IPS-15b (cell line): ENCODE results near the gene OR10P1.
"Not testable (repeated sequence)": the region's sequence is repeated elsewhere in the genome, so short reads cannot be mapped to it uniquely, and the experiment has no call there.

Experiments used
- H3K27me3 ChIP-seq: one replicate; pipeline ENCODE4 v1.6.1; 2013; ENCODE audit warnings: low read length; ENCODE audit not compliant: control insufficient read depth, insufficient read depth
- H3K36me3 ChIP-seq: one replicate; pipeline ENCODE4 v1.6.1; 2013; ENCODE audit warnings: low read length; ENCODE audit not compliant: control insufficient read depth, insufficient read depth
- H3K4me1 ChIP-seq: one replicate; pipeline ENCODE4 v1.6.1; 2013; ENCODE audit warnings: mild to moderate bottlenecking, low read length; ENCODE audit not compliant: control insufficient read depth, insufficient read depth
- H3K4me3 ChIP-seq: one replicate; pipeline ENCODE4 v1.5.1; 2013; ENCODE audit warnings: low read depth, low read length
- H3K9ac ChIP-seq: one replicate; pipeline ENCODE4 v1.6.1; 2013; ENCODE audit warnings: low read depth, mild to moderate bottlenecking, low read length
- H3K9me3 ChIP-seq: one replicate; pipeline ENCODE4 v1.6.1; 2013; ENCODE audit warnings: mild to moderate bottlenecking, low read length; ENCODE audit not compliant: control insufficient read depth, insufficient read depth

Gene OR10P1

DNA sequence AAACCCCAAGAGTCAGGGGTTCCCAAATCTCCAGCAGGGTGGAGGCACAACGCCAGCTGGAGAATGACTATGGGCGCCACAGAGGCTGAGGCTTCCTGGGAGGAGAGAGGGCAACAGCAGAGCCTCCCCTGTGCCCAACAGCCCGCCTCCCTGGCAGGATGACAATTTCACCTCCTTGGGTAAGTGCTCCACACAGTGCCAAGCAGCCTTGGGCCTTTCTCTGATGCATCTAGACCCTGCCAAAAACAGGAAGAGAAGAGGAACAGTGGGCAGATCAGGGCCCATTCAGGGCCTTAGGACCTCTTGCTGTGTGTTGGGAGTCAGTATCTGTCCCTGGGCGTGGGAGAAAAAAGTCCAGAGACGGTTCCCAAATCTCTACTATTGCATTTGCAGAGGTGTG, 5.0 kb upstream of the OR10P1 start:
- no peak overlapping the region for H3K9ac ChIP-seq
- H3K27me3 ChIP-seq: no peaks in the 10 kb centered on the region
- no peaks in the 10 kb centered on the region for H3K36me3 ChIP-seq
- no peak overlapping the region for H3K4me3 ChIP-seq
- no peaks in the 10 kb centered on the region for H3K4me1 ChIP-seq
- no peaks in the 10 kb centered on the region for H3K9me3 ChIP-seq

DNA sequence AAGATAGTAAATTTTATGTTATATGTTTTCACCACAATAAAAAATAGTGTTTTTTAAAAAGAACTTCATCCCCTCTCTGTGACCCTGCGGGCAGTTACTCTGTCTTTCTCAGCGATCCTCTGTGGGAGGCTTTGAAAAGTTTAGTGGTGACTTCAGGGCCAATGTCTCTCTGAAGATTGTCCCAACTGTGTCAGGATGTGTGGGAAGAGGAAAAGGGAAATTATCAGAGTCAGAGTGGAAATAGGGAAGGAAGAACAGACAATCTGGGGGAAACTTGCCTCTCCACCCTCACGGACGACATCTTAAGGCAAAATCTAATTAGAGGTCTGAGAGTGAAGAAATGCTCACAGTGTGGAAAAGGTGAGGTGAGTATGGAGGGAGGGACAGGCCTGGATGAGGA, 3.5 kb upstream of the OR10P1 start:
- no peaks in the 10 kb centered on the region for H3K27me3 ChIP-seq
- no peaks in the 10 kb centered on the region for H3K4me1 ChIP-seq
- no peak overlapping the region for H3K9ac ChIP-seq
- H3K9me3 ChIP-seq: no peaks in the 10 kb centered on the region
- H3K36me3 ChIP-seq: no peaks in the 10 kb centered on the region
- no peak overlapping the region for H3K4me3 ChIP-seq

DNA sequence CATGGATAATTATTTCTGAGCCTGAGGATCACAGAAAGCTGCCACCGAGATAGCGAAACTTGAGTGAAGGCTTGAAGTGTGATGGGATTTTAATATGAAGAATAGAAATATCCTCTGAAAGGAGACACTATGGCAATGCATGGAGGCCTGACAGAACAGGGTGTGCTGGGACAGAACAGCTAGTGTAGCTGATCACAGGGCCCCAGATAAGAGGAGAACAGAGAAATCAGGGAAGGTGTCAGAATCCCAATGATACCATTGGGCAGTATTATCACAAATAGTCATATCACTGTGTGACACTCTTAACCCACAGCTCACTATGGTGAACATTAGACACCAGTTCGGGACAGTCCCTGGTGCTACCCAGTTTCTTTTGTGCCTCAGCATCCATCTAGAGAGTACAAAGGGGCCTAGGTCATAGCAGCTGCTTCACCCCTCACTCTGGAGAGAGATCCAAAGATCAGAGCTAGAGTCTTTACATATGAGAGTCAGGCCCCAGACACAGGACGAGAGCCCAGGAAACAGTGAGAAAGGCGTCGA, 506 bp upstream of the OR10P1 start:
- H3K4me3 ChIP-seq: no peak overlapping the region
- H3K9ac ChIP-seq: no peak overlapping the region
- H3K9me3 ChIP-seq: no peaks in the 10 kb centered on the region
- H3K4me1 ChIP-seq: no peaks in the 10 kb centered on the region
- no peaks in the 10 kb centered on the region for H3K27me3 ChIP-seq
- no peaks in the 10 kb centered on the region for H3K36me3 ChIP-seq

DNA sequence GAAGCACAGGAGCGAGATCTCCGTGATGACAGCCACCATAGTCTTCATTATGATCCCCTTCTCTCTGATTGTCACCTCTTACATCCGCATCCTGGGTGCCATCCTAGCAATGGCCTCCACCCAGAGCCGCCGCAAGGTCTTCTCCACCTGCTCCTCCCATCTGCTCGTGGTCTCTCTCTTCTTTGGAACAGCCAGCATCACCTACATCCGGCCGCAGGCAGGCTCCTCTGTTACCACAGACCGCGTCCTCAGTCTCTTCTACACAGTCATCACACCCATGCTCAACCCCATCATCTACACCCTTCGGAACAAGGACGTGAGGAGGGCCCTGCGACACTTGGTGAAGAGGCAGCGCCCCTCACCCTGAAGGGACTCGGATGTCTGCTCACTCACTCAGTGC, 775 bp downstream of the OR10P1 start:
- no peaks in the 10 kb centered on the region for H3K27me3 ChIP-seq
- no peak overlapping the region for H3K4me3 ChIP-seq
- H3K9me3 ChIP-seq: no peaks in the 10 kb centered on the region
- no peaks in the 10 kb centered on the region for H3K36me3 ChIP-seq
- no peak overlapping the region for H3K9ac ChIP-seq
- no peaks in the 10 kb centered on the region for H3K4me1 ChIP-seq

DNA sequence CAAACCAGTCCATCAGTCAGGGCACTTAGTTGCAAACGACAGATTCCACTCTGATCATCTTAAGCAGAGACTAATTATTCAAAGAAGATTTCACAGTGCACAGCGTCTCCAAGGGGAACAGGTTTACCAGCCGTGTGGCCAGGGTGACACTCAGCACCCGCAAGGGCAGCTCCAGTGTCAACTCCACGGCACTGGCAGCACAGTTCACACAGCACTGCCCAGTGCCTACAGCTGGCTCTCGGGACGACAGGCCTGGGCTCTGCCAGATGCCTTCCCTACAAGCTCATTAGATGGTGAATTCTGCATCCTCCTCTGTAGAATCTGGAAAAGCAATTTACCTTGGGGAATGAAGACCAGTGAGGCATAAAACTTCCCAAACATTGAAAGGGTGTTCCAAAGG, 4.9 kb downstream of the OR10P1 start:
- H3K9ac ChIP-seq: no peak overlapping the region
- H3K4me1 ChIP-seq: peaks cover 2% of the 10 kb centered on the region
- no peaks in the 10 kb centered on the region for H3K27me3 ChIP-seq
- H3K9me3 ChIP-seq: no peaks in the 10 kb centered on the region
- H3K4me3 ChIP-seq: no peak overlapping the region
- H3K36me3 ChIP-seq: no peaks in the 10 kb centered on the region

DNA sequence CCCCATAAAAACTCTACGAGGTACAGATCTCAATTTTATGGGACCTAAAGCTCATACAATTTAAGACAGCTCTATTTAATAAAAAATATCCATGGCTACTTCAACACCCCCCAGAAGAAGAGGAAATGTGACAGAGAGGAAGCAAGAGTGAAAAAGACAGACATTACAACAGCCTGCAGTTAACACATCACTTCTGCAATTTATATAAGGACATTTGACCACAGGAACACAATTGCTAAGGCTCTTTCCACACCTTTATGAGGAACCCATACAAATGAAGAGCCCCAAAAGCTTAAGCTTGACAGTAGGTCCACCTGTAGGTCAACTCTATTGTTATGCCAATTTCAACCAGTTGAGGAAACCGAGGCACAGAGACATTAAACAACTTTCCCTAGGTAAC, 5.6 kb downstream of the OR10P1 start:
- H3K9ac ChIP-seq: no peak overlapping the region
- H3K36me3 ChIP-seq: no peaks in the 10 kb centered on the region
- no peaks in the 10 kb centered on the region for H3K27me3 ChIP-seq
- H3K4me1 ChIP-seq: peaks cover 5% of the 10 kb centered on the region
- H3K4me3 ChIP-seq: no peak overlapping the region
- no peaks in the 10 kb centered on the region for H3K9me3 ChIP-seq

DNA sequence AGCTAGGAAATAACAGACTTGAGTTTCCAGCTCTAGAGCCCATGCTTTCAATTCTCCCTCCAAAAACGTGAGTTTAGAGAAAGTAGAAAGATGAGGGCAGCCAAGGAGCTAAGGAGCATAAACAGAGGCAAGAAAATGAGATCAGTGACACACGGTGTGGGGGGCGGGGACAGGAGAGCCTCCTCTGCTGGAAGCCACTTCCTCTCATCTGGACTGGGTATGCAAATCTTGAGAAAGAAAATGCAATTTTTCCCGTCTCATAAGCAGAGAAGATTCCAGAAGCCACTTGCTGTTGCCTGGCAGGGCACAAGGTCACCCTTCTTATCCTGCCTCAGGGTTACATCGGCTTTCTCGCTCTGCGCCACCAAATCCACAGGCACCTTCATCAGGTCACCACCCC, 6.0 kb downstream of the OR10P1 start:
- H3K4me1 ChIP-seq: peaks cover 5% of the 10 kb centered on the region
- H3K9me3 ChIP-seq: no peaks in the 10 kb centered on the region
- no peaks in the 10 kb centered on the region for H3K27me3 ChIP-seq
- H3K4me3 ChIP-seq: no peak overlapping the region
- no peak overlapping the region for H3K9ac ChIP-seq
- H3K36me3 ChIP-seq: no peaks in the 10 kb centered on the region

DNA sequence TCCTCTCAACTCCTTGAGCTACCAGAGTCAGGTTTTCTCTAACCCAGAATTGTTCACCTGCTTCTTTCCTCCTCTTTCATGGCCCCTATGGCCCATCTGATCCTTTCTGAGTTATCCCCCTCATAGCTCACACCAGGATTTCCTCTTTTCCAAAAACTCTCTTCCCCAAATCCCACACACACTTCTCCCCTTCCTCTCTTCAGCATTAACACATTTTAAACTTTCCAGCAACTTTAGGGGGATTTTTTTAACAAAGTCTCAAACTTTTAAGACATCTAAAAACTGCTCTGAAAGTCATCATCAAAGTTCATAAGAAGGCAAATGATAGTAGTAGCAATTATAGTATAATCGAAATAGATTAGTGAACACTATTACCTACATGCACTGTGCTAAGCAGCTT, 7.9 kb downstream of the OR10P1 start:
- no peak overlapping the region for H3K4me3 ChIP-seq
- no peak overlapping the region for H3K9ac ChIP-seq
- peaks cover 3% of the 10 kb centered on the region for H3K9me3 ChIP-seq
- peaks cover 5% of the 10 kb centered on the region for H3K4me1 ChIP-seq
- H3K36me3 ChIP-seq: no peaks in the 10 kb centered on the region
- H3K27me3 ChIP-seq: no peaks in the 10 kb centered on the region

DNA sequence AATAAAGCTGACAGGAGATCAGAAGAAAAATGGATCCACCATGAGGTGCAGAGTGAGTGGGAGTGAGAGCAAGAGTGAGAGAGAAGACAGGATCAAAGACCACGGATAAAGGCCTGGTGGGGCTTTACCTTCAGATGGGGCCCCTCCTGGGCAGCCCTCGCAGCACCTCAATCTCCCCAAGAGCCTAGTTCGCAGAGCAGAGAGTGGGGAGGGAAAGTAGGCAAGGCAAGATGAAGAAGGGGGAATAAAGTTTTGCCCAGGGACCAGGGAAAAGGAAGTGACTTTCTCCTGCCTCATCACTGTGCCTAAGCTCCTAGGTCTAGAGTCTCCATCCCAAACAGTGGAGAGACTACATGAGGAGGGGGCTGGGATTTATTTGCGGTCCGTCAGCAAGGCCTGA, 10.3 kb downstream of the OR10P1 start:
- H3K9ac ChIP-seq: peak overlapping the region; percentile 73
- no peaks in the 10 kb centered on the region for H3K27me3 ChIP-seq
- no peak overlapping the region for H3K4me3 ChIP-seq
- H3K4me1 ChIP-seq: peaks cover 5% of the 10 kb centered on the region
- H3K9me3 ChIP-seq: peaks cover 3% of the 10 kb centered on the region
- no peaks in the 10 kb centered on the region for H3K36me3 ChIP-seq

DNA sequence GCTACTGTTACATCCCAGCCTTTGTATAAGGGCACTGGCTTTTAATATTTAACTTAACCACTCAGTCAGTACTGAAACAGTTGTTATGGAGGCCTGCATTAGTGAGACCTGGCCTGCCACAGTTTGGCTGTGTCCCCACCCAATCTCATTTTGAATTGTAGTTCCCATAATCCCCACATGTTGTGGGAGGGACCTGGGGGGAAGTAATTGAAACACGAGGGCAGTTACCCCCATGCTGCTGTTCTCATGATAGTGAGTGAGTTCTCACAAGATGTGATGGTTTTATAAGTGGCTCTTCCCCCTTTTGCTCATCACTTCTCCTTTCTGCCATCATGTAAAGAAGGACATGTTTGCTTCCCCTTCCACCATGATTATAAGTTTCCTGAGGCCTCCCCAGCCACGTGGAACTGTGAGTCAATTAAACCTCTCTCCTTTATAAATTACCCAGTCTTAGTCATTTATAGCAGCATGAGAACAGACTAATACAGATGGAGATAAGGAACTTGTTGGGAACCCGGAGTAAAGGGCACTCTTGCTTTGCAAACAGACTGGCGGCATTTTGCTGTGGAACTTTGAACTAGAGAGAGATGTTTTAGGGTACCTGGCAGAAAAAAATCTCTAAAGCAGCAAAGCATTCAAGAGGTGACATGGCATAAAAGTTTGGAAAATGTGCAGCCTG, 14.1 kb downstream of the OR10P1 start:
- not testable (repeated sequence) for H3K4me3 ChIP-seq, H3K9me3 ChIP-seq, H3K27me3 ChIP-seq, H3K4me1 ChIP-seq, H3K36me3 ChIP-seq, H3K9ac ChIP-seq

DNA sequence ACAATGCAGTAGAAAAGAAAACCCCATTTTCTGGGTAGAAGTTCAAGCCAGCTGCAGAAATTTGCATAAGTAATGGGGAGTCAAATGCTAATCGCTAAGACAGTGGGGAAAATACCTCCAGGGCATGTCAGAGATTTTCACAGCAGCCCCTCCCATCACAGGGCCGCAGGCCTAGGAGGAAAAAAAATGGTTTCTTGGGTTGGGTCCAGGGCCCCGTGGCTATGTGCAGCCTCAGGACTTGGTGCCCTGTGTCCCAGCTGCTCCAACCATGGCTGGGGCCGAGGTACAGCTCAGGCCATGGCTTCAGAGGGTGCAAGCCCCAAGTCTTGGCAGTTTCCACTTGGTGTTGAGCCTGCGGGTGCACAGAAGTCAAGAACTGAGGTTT, 14.6 kb downstream of the OR10P1 start:
- H3K27me3 ChIP-seq: no peaks in the 10 kb centered on the region
- peaks cover 5% of the 10 kb centered on the region for H3K4me1 ChIP-seq
- peaks cover 3% of the 10 kb centered on the region for H3K9me3 ChIP-seq
- H3K9ac ChIP-seq: no peak overlapping the region
- no peak overlapping the region for H3K4me3 ChIP-seq
- no peaks in the 10 kb centered on the region for H3K36me3 ChIP-seq

DNA sequence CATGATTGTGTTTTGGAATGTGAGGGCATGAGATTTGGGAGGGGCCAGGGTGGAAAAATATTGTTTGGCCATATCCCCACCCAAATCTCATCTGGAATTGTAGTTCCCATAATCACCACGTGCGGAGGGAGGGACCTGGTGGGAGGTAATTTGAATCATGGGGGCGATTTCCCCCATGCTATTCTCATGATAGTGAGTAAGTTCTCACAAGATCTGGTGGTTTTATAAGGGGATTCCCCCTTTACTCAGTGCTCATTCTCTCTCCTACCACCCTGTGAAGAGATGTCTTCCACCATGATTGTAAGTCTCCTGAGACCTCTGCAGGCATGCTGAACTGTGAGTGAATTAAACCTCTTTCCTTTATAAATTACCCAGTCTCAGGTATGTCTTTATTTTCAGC, 15.7 kb downstream of the OR10P1 start:
- Histone ChIP-seq H3K9me3 (peaks cover 3% of the 10 kb centered on the region), H3K27me3 (peaks cover 6% of the 10 kb centered on the region), H3K9ac (no peak overlapping the region), H3K4me1 (no peaks in the 10 kb centered on the region), H3K36me3 (no peaks in the 10 kb centered on the region), H3K4me3 (no peak overlapping the region)
